Endothelial cell (in vitro differentiated cells): ENCODE results near the gene GPRASP1. TPM values are rescaled to one million over a fixed set of nuclear protein-coding genes. Genes with fewer than 3 reads are reported as not detected.

Experiments used
- DNase-seq: peaks from one replicate; pipeline ENCODE4 v3.0.0; 2021; ENCODE audit warnings: low spot score
- H3K27ac Mint-ChIP-seq: one replicate; pipeline ENCODE4 v1.8.0; 2021; ENCODE audit warnings: mixed read lengths, inconsistent platforms; ENCODE audit not compliant: unreplicated experiment
- H3K27me3 Mint-ChIP-seq: one replicate; pipeline ENCODE4 v1.8.0; 2021; ENCODE audit warnings: mild to moderate bottlenecking, moderate library complexity, mixed read lengths, inconsistent platforms; ENCODE audit not compliant: unreplicated experiment
- H3K36me3 Mint-ChIP-seq: one replicate; pipeline ENCODE4 v1.8.0; 2021; ENCODE audit warnings: mild to moderate bottlenecking, low read depth, mixed read lengths, inconsistent platforms; ENCODE audit not compliant: unreplicated experiment
- H3K4me1 Mint-ChIP-seq: one replicate; pipeline ENCODE4 v1.8.0; 2021; ENCODE audit warnings: mild to moderate bottlenecking, mixed read lengths, inconsistent platforms; ENCODE audit not compliant: unreplicated experiment
- H3K4me3 Mint-ChIP-seq: one replicate; pipeline ENCODE4 v1.8.0; 2021; ENCODE audit warnings: mild to moderate bottlenecking, mixed read lengths, inconsistent platforms; ENCODE audit not compliant: unreplicated experiment
- H3K9me3 Mint-ChIP-seq: one replicate; pipeline ENCODE4 v1.8.0; 2021; ENCODE audit warnings: mixed read lengths, inconsistent platforms; ENCODE audit not compliant: unreplicated experiment
- total RNA-seq: library from RNA; stranded (reverse); fragmentation: NEBNext Ultra II Directional; extraction: Animal tissue kit (Norgen Biotek cat#: 25700); gene quantifications from one replicate; pipeline ENCODE4 v1.2.1, GENCODE V29; 2021; ENCODE audit not compliant: unreplicated experiment
- TF ChIP-seq, protein P1 (sequence below): fragments of 200-600 bp; sonication (generic); IDR thresholded peaks from one replicate; pipeline ENCODE4 v1.5.0; 2021; ENCODE audit warnings: antibody characterized with exemption; ENCODE audit not compliant: unreplicated experiment

GPRASP1 gene
- total RNA-seq, 1 donor from 2014 or later = 3.9 TPM

DNA sequence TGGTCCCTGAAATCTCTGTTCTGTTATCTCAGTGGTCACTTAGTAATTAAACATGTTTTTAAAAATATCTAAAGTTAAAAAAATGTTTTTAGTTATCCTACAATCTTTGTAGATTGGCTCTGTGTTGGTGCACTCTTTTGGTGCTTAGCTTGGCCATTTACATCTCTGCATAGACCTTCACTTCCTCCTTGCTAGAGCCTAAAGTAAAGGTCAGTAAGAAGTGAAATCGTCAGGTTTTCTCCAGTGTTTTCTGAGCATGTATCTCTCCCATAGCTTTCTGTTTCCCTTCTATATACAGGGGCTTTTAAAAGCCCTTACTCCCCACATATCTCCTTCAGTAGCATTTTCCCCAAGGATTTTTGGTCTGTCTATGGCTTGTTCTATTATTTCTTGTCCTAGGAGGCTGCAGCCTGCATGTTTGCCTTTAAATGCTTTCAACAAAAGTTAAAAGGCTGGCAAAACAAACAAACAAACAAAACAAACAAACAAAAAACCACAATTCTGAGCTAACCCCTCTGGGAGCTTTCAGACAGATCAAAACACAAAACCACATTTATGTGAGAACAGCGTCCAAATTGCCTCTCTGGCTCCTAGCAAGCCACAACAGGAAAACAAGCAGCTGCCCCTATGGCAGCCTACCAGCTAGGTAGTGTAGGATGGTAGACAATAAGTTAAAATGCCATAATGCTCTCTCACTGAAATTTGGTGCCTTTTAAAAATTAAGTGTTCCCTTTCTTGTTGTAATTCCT is 33.7 kb downstream of the GPRASP1 start:
- Mint-ChIP-seq H3K36me3 (peaks cover 4% of the 10 kb centered on the region), H3K27me3 (peaks cover 1% of the 10 kb centered on the region), H3K4me1 (no peaks in the 10 kb centered on the region), H3K27ac (no peak overlapping the region), H3K4me3 (no peak overlapping the region), H3K9me3 (no peaks in the 10 kb centered on the region)
- TF ChIP-seq, protein P1, sequence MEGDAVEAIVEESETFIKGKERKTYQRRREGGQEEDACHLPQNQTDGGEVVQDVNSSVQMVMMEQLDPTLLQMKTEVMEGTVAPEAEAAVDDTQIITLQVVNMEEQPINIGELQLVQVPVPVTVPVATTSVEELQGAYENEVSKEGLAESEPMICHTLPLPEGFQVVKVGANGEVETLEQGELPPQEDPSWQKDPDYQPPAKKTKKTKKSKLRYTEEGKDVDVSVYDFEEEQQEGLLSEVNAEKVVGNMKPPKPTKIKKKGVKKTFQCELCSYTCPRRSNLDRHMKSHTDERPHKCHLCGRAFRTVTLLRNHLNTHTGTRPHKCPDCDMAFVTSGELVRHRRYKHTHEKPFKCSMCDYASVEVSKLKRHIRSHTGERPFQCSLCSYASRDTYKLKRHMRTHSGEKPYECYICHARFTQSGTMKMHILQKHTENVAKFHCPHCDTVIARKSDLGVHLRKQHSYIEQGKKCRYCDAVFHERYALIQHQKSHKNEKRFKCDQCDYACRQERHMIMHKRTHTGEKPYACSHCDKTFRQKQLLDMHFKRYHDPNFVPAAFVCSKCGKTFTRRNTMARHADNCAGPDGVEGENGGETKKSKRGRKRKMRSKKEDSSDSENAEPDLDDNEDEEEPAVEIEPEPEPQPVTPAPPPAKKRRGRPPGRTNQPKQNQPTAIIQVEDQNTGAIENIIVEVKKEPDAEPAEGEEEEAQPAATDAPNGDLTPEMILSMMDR = no peak
- DNase-seq = no peak

DNA sequence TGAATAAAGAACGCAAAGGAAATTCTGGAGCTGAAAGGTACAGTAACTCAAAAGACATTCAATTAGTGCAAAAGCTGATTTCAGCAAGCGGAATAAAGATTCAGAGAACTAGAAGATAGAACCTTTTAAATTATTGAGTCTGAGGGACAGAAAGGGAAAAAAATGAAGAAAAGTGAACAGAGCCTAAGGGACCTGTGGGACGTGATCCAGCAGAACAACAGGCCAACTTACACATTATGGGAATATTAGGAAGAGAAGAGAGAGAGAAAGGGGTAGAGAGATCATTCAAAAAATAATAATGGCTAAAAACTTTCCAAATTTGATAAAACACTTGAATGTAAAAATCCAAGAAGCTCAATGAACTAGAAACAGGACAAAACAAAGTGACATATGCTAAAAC is 43.5 kb downstream of the GPRASP1 start:
- H3K36me3 Mint-ChIP-seq = no peaks in the 10 kb centered on the region
- H3K4me3 Mint-ChIP-seq = no peak overlapping the region
- H3K4me1 Mint-ChIP-seq = no peaks in the 10 kb centered on the region
- DNase-seq = no peak
- no peak overlapping the region for H3K27ac Mint-ChIP-seq
- TF ChIP-seq, protein P1 = no peak
- peaks cover 2% of the 10 kb centered on the region for H3K27me3 Mint-ChIP-seq
- H3K9me3 Mint-ChIP-seq = no peaks in the 10 kb centered on the region

DNA sequence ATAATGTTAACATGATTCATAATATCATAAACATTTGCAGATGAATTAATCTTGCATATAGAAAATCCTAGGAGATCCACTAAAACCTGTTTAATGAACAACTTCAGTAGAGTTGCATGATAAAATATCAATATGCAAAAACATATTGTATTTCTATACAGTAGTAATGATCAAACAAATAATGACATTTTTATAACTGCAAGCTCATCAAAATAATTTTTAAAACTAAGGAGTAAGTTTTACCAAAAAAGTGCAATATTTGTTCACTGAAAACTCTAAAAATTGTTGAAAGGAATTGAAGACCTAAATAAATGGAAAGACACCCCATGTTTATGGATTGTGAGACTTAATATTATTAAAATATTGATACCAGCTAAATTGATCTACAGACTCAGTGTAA is 45.0 kb downstream of the GPRASP1 start:
- TF ChIP-seq, protein P1 = no peak
- Mint-ChIP-seq H3K4me1 (no peaks in the 10 kb centered on the region), H3K9me3 (no peaks in the 10 kb centered on the region), H3K36me3 (no peaks in the 10 kb centered on the region), H3K27me3 (peaks cover 2% of the 10 kb centered on the region), H3K4me3 (no peak overlapping the region), H3K27ac (no peak overlapping the region)
- DNase-seq = no peak

DNA sequence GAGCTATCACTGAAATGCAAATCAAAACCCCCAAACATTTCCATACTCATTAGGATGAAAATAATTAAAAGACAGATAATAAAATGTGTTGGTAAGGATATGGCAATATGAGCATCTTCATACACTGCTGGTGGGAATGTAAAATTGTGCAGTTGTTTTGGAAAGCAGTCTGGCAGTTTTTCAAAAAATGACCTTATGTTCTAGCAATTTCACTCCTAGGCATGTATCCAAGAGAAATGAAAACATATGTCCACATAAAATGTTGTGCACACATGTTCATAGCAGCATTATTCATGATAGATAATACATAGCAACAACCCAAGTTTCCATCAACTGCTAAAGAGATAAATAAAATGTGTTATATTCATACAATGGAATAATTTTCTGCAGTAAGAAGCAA is 46.2 kb downstream of the GPRASP1 start:
- no peak for DNase-seq
- Mint-ChIP-seq H3K4me3 (no peak overlapping the region), H3K4me1 (no peaks in the 10 kb centered on the region), H3K9me3 (no peaks in the 10 kb centered on the region), H3K27ac (no peak overlapping the region), H3K27me3 (peaks cover 2% of the 10 kb centered on the region), H3K36me3 (no peaks in the 10 kb centered on the region)
- TF ChIP-seq, protein P1 = no peak

Other genes with a start within 250 kb of the GPRASP1 start
- gene NXF2B, start 211.5 kb upstream of the GPRASP1 start, total RNA-seq = 1.5 TPM
- gene TCP11X2, start 179.7 kb upstream of the GPRASP1 start, total RNA-seq = 2.0 TPM
- gene TMSB15A, start 134.7 kb upstream of the GPRASP1 start, total RNA-seq = 11.2 TPM
- gene ARMCX5, start 52.0 kb upstream of the GPRASP1 start, total RNA-seq = 9.5 TPM
- 17.3 TPM for gene GPRASP2, start 61.0 kb downstream of the GPRASP1 start, total RNA-seq
- 10.5 TPM for gene GPRASP3, start 69.3 kb downstream of the GPRASP1 start, total RNA-seq